HG03196 (cell line): Measurements from ENCODE around the gene SRP68.

Source experiments
- ATAC-seq: cut with Tn5 transposase; IDR thresholded peaks from one replicate; pipeline ENCODE4 v1.9.1; 2021; ENCODE audit not compliant: unreplicated experiment

SRP68 gene

DNA sequence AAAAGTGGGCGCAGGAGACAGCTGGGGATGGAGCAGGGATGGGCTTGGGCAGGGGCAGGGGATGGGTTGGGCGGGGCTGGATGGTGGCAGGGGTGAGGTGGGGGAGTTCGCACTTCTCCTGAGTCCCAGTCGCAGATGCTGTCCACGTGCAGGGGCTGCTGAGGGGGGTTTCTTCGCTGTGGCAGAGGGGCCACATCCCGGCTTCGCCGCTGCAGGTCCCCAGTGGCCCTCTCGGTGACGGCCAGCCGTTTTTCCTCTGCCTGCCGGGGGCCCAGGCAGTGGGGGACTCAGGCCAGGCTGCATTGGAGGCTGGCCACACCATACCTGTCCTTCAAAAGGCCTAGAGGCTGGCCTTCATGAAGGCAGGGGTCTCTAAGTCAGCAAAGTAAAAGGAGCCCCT lies 53.5 kb downstream of the SRP68 start:
- no peak for ATAC-seq

DNA sequence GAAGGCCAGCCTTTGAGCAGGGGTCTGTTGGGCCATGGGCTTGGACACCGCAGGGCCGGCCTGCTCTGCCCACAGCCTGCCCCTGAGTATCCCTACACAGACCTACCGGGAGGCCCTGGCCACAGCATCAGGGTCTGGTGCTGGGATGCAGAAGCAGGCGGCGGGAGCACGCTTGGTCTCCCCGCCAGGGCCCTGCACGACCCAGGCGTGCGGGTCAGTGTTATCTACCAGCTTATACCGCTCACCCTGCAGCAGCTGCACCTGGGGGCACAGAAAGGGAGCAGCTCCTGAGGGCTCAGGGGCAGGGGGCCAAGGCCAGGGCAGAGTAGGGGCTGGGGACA lies 54.0 kb downstream of the SRP68 start:
- ATAC-seq: no peak

DNA sequence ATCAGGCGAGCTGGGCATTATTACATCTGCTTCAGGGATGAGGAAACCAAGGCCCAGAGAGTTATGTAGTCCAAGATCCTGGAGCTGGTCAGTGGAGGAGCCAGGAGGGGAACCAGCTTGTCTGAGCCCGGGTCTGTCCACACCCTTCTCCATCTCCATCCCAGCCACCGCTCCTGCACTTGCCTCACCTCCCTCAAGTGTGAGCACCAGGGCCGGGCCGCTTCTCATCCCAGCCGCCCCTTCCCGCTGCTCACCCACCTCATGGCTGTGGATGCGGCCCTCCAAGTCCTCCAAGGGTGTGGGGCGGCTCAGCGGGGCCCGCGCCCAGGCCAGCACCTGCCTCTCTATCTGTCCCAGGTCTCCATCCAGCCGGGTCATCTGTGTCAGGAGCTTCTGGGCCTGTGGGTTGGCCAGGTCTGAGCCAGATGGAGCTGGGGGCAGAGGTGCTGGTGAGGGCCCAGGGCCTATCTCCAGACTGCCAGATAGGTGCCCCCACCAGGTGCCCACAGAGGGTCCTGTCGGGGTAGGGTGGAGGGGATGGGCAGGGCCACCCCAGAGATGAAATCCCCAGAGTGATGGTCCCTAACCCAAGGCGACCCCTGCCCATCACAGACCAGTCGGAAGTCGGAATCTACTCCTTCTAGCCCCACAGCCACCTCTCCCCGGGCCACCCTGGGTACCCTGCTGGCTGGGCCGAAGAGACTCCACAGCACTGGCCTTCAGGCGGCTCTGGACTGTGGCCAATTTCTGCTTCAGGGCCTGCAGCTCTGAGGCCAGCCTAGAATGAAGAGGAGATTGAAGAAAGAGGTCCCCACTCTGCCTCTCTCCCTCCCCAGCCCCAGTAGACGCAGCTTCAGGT lies 54.6 kb downstream of the SRP68 start:
- ATAC-seq: no peak

DNA sequence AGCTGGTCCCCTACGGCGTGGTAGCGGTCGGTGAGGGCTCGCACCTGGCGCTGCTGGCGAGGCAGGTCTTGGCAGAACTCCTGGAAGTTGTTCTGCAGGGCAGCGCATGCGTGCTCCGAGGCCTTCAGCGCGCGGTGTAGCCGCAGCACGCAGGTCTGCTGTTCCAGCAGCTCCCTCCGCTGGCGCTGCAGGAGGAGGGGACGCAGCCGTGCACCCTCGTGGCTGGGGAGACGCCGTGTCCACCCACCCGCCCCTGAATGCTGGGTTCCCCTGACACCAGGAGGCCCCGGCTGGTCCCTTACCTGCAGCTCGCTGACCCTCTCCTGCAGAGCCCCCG lies 57.4 kb downstream of the SRP68 start:
- no peak for ATAC-seq

DNA sequence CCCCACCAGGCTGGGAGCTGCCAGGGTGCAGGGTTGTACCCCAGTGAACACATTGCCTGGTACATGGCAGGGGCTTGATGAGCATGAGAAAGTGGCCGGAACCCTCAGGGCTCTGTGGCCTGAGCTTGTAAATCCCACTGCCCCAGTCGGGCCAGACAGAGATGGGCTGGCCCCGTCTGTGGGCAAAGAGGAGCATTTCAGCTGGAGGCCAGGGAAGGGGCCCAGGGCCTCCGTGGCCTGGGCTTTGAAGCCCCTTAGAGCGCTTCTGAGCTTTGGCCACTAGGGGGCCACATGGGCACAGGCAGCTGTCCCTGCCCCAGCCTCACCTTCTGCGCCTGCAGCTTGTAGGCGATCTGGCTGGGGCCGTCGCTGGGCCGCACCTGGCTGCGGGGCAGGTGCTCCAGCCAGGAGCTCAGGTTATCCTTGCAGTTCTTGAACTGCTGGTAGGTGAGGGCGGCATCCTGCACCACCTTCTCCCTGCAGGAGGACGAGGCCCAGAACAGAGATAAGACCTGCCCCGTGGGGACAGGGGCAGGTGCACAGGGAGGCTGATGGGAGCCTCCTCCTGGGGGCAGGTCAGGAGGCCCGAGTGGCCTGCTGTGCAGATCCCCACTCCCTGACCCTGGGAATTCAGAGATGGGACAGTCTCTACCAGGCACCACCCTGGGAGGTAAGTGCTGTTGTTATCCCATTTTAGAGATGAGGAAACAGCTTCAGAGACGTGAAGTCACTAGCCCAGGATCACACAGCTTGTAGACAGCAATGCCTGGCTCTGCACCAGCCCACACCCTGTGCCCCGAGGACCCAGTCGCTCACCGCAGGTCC lies 58.0 kb downstream of the SRP68 start:
- ATAC-seq: no peak

DNA sequence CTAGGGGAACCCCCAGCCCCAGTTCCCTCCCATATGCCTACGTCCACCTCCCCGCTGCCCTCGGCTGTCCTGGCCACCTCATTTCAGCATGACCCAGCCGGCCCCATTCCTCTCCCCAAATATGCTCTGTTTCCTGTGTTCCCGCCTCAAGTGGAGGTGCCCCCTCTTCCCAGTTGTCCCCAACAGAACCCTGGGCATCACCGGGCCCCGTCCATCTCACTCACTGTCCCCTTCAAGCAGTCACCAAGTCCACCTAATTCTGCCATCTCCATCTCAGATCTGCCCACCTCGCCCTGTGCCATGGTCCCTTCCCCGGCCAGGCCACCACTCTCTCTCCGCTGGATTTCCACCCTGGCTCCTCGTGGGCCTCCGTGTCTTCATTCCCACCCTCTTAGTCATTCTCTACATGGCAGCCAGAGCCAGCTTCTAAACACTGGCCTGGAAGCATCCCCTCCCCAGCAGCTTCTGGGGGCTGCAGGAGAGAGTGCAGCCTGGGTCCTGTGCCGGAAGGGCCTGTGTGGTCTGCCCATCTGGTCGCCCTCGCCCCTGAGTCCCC lies 58.9 kb downstream of the SRP68 start:
- no peak for ATAC-seq

DNA sequence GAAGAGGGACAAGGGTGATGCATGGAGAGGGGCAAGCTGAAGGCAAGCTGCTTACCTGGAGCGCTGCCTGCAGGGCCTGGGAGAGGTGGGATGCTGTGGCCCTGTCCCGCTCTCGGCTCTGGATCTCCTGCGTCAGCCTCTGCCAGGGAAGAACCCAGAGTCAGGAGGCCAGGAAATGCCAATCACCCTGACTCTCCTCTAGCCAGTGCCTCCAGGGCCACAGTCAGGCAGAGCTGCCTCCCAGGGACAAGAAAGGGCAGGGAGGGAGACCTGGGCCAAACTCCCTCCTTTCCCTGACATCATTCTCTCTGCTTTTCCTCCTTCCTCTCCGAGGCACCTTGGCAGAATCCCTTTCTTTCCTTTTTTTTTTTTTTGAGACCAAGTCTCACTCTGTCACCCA lies 60.4 kb downstream of the SRP68 start:
- no peak for ATAC-seq

DNA sequence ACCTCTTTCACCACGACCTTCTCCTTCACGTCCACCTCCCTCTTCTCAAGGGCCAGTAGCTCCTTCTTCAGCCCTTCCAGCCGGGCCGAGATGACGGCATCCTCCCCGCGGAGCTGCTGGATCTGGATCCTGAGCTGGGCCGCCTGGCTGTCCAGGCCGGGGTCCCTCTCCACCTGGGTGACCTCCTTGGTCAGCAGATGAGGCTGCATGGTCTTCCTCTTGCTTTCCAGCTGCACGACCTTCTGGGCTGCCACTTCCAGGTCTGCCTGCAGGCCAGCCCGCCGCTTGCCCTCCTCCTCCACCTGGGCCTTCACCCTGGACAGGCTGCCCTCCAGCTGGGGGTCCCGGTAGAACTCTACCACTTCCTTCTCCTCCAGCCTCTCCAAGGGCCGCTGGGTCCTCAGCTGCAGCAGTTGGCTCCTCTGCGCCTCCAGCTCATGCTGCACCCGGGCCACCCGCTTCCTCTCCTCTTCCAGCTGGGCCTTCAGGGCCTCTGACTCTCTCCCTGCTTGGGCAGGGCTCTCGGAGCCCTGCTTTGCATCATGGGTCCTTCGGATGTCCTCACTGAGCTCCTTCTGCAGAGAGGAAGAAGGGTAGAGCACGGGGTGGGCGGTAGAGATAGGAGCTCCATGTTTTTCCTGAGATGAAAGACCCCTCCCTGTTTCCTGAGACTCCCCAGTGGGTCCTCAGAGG lies 62.2 kb downstream of the SRP68 start:
- ATAC-seq: no peak

DNA sequence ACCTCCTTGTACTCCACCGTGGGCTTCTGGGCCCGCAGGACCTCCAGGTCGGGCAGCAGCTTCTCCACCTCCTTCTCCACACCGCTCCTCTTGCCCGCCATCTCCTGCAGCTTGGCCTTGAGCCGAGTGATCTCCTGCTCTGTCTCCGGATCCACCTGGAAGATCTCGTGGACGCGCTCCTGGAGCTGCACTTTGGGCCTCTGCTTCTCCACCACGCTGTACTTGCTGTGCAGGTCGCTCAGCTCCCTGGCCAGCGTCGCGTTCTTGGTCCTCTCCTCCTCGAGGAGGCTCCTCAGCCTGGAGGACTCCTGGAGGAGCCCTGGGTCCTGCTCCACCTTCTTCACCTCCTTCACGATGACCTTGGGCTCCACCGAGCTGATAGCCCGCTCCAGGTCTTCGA lies 62.9 kb downstream of the SRP68 start:
- ATAC-seq: no peak

DNA sequence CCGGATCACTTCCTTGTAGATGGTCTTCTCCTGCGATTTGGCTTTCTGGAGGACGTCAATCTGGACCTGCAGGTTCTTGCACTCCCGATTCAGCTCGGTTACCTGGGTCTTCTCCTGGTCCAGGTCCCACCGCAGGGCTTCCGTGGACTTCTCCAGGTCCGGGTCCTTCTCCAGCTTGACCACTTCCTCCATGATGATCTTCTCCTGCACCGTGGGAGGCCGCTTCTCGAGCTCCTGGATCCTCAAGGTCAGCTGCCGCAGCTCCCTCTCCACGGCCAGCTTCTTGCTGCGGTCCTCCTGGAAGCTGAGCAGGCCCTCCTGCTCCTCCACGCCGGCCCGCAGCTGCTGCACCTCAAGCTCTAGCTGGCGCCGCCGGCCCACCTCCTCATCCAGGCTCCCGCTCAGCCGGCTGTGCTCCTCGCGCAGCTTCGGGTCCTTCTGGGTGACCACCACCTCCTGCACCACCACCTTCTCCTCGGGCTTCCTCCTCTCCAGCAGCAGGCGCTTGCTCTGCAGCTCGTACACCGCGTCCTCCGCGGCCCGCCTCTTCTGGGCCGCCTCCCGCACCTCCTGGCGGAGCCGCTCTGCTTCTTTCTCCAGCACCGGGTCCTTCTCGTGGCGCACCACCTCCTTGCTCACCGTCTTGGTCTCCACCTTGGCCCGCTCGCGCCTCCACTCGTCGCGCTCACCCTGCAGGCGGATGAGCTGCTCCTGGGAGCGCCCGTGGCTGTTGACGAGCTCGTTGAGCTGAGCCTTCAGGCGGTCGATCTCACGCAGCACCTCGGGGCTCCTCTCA lies 63.5 kb downstream of the SRP68 start:
- ATAC-seq: no peak

DNA sequence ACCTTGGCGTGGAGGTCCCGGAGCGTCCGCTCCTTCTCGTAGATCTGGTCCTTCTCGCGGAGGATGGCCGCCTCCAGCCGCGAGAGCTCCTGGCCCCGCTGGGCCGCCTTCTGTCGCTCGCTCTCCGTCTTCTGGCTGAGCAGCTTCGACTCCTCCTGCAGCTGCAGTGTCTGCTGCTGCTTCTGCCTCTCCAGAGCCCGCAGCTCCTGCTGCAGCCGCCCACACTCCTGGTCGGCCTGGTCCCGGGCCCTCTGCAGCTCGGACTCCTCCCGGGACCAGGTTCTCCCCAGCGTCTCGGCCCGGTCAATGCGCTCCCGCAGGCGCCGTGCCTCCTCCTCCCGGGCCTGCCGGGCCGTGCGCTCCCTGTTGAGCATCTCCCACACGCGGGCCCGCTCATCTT lies 64.1 kb downstream of the SRP68 start:
- ATAC-seq: no peak

DNA sequence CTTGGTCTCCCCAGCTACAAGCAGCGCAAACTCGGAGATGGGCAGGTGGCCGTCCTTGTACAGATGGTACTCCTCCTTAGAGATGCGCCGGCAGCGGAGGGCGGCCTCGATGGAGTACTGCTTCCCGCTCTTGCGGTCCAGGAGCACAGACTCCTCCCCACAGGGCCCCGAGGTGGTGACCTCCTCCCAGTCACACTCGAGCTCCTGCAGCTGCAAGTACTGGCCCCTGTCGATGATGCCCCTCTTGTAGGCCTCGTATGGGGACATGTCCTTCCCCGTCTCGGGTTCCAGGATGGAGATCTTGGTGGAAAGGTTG lies 64.5 kb downstream of the SRP68 start:
- ATAC-seq: no peak

DNA sequence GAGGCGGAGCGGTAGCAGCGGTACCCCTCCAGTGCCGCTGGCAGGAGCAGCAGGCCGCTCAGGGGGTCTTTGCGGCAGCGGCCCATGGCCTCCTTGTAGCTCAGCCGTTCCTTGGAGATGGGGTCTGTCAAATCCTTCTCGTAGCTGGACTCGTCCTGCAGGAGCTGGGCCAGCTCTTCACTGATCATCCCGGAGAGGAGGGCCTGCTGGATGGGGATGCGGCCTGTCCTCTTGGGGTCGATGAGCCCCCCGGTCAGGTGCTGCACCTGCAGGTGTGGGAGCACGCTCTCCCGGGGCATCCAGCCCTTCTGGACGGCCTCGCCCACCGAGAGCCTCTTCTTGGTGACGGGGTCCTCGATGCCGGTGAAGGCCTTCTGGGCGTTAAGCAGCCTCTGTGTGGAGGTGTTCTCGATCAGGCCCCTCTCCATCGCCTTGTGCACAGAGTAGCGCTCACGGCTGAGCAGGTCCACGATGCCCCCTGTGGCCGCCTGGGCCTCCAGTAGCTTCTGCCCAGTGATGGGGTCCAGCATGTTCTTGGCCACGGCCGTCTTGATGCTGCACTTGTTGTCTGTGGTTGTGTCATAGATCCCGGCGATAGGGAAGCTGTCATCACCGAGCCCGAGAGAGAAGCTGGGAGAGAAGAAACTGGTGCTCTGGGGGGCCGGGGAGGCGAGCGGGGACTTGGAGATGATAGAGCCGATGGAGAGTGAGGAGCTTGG lies 65.0 kb downstream of the SRP68 start:
- ATAC-seq: no peak

DNA sequence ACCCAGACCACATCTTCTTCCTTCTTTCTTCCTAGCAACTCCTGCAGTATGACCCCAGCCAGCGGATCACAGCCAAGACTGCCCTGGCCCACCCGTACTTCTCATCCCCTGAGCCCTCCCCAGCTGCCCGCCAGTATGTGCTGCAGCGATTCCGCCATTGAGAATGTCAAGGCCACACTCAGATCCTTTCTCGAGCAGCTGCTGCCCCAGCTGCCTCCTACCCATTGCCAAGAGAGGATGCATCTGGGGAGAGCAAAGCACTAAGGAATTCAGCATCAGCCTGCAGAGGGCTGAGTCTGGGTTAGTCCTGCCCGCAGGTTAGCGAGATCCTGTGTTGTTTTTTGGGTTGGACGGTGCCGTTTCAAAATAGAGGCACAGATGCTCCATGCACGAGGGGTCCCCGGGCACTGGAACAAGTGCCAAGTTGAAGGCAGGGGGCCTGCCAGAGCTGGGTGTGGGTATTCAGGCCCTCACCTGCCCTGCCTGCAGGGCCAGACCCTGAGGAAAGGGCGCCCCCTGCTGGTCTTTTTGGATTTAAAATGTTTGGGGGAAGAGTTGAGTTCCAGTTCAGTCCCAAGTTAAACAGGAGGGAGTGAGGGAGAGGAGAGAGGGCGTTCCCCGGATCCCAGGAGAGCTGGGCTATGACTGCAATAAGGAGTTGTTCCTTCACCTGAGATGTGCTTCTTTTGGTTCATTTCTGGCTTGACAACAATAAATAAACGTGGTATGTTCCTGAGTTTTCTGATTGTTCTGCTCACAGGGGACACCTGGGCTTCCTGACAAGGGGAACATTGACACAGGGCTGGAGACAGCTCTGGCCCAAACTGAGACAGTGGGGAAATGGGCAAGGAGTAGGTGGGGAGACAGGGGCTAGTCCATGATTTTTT lies 66.8 kb downstream of the SRP68 start:
- no peak for ATAC-seq

DNA sequence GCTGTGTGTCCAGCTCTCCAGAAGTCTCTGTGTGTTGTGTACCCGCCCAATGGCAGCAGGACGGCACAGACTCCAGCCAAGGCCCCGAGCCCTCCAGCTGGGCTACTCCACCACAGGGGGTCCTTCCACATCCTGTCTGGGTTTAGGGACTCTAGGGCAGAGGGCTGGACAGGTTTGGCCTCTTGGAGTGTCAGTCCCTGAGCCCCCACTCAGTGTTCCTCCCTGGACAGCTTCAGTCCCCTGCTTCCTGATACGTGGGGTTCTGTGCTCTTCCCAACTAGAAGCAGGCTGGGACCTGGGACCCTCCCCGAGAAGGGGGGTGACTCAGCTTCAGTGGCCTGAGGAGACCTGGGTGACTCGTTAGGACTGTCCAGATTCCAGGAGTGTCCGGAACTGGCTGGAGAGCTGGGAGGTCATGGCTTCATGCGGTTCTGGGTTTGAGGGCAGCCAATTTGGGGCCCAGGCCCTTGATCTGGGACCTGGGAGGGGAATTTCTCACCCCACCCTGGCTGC lies 67.5 kb downstream of the SRP68 start:
- no peak for ATAC-seq

DNA sequence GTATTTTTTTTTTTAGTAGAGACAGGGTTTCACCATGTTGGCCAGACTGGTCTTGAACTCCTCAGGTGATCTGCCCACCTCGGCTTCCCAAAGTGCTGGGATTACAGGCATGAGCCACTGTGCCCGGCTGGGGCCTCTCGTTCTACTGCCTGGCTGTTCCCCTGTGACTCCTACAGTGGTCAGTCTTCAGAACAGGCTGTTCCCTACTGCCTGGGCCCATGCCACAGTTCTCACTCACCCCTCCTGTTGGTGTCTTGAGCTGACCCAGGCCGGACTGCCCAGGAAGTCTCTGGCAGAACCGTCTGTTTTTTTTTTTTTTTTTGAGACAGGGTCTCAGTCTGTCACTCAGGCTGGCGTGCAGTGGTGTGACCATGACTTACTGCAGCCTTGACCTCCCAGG lies 68.4 kb downstream of the SRP68 start:
- no peak for ATAC-seq

DNA sequence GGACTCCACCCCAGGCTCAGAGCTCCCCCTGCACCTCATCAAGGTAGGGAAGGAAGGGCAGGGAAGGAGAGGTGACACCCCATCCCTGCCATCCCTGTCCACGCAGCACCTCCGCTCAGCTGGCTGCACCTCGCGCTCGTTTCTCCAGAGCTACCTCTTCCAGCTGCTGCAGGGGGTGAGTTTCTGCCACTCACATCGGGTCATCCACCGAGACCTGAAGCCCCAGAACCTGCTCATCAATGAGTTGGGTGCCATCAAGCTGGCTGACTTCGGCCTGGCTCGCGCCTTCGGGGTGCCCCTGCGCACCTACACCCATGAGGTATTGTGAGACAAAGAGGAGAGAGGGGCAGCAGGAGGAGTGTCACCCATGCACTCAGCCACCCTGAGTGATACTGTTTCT lies 70.2 kb downstream of the SRP68 start:
- no peak for ATAC-seq

DNA sequence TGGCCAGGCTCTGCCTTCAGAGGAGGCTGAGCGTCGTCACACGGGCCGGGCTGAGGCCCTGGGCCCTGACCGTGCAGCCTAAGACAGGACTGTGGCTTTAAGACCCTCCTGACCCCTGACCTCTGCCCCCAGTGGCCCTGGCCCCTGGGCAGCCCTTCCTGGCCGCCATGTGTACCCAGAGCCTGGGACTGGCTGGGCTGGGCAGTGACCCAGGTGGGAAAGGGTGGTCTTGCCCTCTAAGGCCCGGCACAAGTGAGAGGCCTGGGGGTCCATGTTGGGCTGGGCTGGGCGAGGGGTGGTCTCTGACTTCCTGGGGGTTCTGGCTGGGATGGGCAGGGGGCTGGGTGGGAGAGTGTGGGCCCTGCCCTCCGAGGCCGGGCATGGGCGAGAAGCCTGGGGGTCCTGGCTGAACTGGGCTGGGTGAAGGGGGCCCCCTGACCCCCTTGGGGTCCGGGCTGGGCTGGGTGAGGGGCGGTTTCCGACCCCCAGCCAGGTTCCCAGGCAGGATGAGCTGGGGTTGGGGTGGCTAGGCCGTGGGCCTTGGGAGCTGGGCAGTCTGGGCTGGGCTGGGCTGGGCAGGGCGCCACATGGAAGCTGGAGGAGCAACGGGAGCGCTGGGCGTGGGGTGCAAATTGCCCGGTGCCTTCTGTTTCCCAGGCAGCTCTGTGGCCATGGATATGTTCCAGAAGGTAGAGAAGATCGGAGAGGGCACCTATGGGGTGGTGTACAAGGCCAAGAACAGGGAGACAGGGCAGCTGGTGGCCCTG lies 71.4 kb downstream of the SRP68 start, which contains the start of gene CDK3:
CDK3 (plus strand) TSS at position 101 of the 767 bp plus-strand sequence; CDS start at position 672, 571 bp downstream.
- ATAC-seq: no peak
